Bronchial epithelial cell (primary cell): ENCODE measurements around the gene PLCXD1. TPM values are rescaled to one million over a fixed set of nuclear protein-coding genes. Genes with fewer than 3 reads are reported as not detected.
A peak's percentile ranks its signal among the peaks of the same experiment; 100 is the strongest.
"Not testable (repeated sequence)": the region's sequence is repeated elsewhere in the genome, so short reads cannot be mapped to it uniquely, and the experiment has no call there.

Source experiments
- DNase-seq: peaks from one replicate; pipeline ENCODE4 v3.0.0-alpha.2; 2010; ENCODE audit warnings: low read depth
- FAIRE-seq: peaks from 2 replicates; lab custom pipeline; 2011; peaks lifted over from hg19 to GRCh38; lab: Jason Lieb, UNC
- H3K27me3 ChIP-seq: 2 replicates; pipeline ENCODE4 v1.5.1; 2011; ENCODE audit warnings: low read length; ENCODE audit not compliant: control insufficient read depth, insufficient read depth
- H3K36me3 ChIP-seq: 2 replicates; pipeline ENCODE4 v1.5.1; 2011; ENCODE audit warnings: low read length; ENCODE audit not compliant: control insufficient read depth, insufficient read depth
- H3K4me3 ChIP-seq: 2 replicates; pipeline ENCODE4 v1.5.1; 2011; ENCODE audit warnings: mild to moderate bottlenecking, low read depth, low read length, control low read depth
- total RNA-seq: library from RNA; depleted of rRNA; stranded (reverse); fragments of >200 nt; gene quantifications from 2 replicates; pipeline ENCODE4 v1.2.1, GENCODE V29; 2014
- TF ChIP-seq, protein P1 (sequence below): IDR thresholded peaks from 2 replicates; pipeline ENCODE4 v1.5.1; 2011; ENCODE audit warnings: mild to moderate bottlenecking, moderate library complexity, low read length, control low read depth, inconsistent platforms; ENCODE audit not compliant: insufficient read depth, severe bottlenecking

Gene PLCXD1
- total RNA-seq, 1 donor from 2014 or later = 3.9 TPM

DNA sequence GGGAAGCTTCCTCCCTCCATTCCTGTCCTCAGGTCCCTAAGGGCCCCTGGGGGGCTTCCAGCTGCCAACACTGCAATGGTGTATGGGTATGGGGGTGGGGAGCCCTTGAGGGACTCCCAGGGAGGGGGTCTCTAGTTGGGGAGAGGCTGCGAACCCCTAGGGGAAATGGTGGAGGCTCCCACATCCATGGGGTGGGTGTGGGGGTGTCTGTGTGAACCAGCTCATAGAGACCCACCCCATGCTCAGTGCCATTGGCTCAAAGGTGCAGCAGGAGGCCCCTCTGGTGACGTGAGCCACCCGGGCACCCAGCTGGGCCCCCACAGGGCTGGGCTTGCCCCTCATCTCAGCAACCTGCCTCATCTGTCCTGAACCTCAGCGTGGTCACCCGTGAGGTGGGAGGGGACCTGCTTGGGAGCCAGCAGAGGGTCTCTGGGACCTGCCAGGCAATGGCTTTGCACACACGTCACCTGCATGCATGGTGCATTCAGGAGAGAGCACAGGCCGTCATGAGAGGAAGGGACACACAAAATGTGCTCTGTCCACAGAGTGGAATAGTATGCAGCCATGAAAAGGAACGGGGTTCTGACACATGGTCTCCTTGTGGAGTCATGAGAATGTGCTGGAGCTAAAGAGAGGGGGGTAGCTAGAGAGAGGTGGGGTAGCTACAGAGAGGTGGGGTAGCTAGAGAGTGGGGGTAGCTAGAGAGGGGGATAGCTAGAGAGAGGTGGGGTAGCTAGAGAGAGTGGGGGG, 22.7 kb upstream of the PLCXD1 start:
- Histone ChIP-seq H3K4me3 (no peak overlapping the region), H3K27me3 (no peaks in the 10 kb centered on the region), H3K36me3 (no peaks in the 10 kb centered on the region)
- TF ChIP-seq, protein P1, sequence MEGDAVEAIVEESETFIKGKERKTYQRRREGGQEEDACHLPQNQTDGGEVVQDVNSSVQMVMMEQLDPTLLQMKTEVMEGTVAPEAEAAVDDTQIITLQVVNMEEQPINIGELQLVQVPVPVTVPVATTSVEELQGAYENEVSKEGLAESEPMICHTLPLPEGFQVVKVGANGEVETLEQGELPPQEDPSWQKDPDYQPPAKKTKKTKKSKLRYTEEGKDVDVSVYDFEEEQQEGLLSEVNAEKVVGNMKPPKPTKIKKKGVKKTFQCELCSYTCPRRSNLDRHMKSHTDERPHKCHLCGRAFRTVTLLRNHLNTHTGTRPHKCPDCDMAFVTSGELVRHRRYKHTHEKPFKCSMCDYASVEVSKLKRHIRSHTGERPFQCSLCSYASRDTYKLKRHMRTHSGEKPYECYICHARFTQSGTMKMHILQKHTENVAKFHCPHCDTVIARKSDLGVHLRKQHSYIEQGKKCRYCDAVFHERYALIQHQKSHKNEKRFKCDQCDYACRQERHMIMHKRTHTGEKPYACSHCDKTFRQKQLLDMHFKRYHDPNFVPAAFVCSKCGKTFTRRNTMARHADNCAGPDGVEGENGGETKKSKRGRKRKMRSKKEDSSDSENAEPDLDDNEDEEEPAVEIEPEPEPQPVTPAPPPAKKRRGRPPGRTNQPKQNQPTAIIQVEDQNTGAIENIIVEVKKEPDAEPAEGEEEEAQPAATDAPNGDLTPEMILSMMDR = no peak
- no peak for FAIRE-seq
- no peak for DNase-seq

DNA sequence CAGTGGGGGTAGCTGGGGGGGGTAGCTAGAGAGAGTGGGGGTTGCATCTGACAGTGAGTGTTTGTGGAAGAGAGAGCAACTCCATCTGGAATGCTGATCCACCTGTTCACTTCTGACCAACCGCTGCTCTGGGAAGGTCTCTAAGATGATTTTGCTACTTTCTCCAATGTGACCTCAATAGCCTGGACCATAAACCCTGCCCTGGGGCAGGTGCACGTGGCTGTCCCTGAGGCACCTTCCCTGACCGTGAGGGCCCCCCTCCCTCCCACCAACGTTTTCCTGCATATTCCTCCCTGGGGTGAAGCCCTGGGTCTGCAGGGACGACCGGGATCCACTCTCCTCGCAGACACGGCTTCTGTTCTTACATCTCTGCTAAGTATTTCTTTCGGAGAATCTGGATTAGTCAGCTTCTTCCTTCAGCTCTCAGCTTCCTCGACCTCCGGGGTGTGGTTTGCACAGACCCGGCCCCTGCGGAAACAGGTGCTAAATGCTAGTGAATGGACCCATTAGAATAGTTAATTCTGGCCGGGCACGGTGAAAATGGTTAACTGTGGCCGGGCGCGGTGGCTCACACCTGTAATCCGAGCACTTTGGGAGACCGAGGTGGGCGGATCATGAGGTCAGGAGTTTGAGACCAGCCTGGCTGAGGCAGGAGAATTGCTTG, 21.4 kb upstream of the PLCXD1 start:
- FAIRE-seq (no peak), DNase-seq (no peak)
- no peak overlapping the region for H3K4me3 ChIP-seq
- H3K27me3 ChIP-seq = no peaks in the 10 kb centered on the region
- TF ChIP-seq, protein P1 = no peak
- no peaks in the 10 kb centered on the region for H3K36me3 ChIP-seq

DNA sequence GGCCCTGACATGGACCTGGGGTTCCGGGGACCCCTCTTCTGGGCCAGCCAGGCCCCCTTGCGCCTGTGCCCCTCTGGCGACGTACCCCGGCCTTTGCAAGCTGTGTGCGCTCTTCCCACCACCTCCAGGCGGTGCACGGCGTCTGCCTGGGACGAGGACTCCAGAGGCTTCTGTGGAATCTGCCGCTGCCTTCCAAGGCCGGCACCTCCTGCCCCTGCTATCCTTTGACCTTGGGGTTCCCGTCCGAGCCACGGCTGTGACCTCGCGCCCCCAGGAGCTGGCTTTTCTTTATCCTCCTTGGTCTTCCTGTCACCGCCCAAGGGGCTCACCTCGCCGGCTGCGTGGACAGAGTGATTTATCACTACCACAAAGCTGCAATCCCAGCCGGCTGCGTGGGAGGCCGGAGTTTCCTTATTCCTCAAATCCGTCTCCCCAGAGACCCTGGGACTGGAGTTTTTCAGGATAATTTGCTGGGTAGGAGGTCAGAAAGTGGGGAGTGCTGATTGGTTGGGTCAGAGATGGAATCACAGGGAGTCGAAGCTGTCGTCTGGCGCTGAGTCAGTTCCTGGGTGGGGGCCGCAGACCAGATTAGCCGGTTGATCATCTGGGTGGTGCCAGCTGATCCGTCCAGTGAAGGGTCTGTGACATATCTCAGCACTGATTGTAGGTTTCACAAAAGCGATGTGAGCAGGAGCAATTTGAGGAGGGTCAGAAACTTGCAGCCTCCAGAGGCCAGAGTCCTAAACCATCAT, 19.8 kb upstream of the PLCXD1 start:
- TF ChIP-seq, protein P1 = no peak
- DNase-seq (peak; percentile 33), FAIRE-seq (no peak)
- Histone ChIP-seq H3K4me3 (no peak overlapping the region), H3K36me3 (no peaks in the 10 kb centered on the region), H3K27me3 (no peaks in the 10 kb centered on the region)

DNA sequence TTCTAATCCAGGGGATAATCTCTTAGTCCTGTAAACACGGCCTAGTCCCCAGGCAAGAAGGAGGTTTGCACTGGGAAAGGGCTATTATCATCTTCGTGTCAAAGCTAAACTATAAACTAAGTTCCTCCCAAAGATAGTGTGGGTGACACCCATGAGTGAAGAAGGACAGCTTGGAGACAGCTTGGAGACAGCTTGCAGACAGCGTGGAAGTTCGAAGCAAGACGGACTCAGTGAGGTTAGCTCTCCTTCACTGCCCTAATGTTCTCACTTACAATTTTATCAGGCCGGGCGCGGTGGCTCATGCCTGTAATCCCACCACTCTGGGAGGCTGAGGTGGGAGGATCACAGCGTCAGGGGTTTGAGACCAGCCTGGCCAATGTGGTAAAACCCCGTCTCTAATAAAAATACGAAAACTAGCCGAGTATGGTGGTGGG, 19.2 kb upstream of the PLCXD1 start:
- no peak for DNase-seq
- no peak for FAIRE-seq
- Histone ChIP-seq H3K27me3 (no peaks in the 10 kb centered on the region), H3K36me3 (no peaks in the 10 kb centered on the region), H3K4me3 (no peak overlapping the region)
- TF ChIP-seq, protein P1 = no peak

DNA sequence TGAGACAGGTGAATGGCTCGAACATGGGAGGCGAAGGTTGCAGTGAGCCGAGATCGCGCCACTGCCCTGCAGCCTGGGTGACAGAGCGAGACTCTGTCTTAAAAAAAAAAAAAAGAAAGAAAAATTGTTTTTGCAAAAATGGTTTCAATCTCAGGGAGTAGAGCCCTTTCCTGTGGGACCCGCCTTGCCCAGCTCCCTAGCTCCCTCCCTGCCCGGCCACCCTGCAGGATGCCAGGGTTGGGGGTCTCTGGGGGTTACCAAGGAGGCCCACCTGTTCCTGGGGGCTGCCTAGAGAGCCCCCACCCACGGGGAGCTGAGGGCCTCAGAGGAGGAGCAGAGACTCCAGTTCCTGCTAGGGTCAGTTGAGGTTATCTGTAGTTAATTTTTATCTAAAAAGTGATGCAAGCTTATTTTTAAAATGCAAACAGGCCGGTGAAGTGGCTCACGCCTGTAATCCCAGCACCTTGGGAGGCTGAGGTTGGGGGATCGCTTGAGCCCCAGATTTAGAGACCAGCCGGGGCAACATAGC, 18.7 kb upstream of the PLCXD1 start:
- TF ChIP-seq, protein P1 = no peak
- H3K27me3 ChIP-seq = no peaks in the 10 kb centered on the region
- DNase-seq = no peak
- no peak for FAIRE-seq
- H3K4me3 ChIP-seq = no peak overlapping the region
- H3K36me3 ChIP-seq = no peaks in the 10 kb centered on the region

DNA sequence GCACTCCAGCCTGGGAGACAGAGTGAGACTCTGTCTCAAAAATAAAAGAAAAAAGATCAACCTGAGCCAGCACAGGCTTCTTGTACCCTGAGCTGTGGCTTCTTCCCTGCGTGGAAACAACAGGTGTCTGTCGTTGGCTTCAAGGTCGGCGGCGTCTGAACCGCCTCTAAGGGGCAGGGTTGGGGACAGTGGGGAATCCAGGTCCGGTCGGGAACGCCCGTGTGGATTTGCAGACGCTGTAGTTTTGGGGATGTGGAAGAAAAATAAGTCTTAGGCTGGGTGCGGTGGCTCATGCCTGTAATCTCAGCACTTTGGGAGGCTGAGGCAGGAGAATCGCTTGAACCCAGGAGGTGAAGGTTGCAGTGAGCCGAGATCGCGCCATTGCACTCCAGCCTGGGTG, 17.2 kb upstream of the PLCXD1 start:
- not testable (repeated sequence) for DNase-seq, H3K36me3 ChIP-seq, H3K4me3 ChIP-seq, H3K27me3 ChIP-seq, FAIRE-seq
